Measurements from ENCODE around the gene LY6G5B. TPM values are rescaled to one million over a fixed set of nuclear protein-coding genes. Genes with fewer than 3 reads are reported as not detected.

The LY6G5B gene
- total and polyA plus RNA-seq, 2 donors (not counting 1 experiment from before 2014, with no cell fraction given): 2.0 to 2.8 TPM

GRCh38 chr6:31632279-31632946 is 37.4 kb upstream of the LY6G5B start:
- no peak overlapping the region for H3K4me3 ChIP-seq (replicated peaks in 1 of 4; ENCODE audit: control extremely low read depth in 1 of 4, insufficient read depth in 1 of 4, low read depth in 3 of 4, low read length in 4 of 4)
- H3K27me3 ChIP-seq (ENCODE audit: control insufficient read depth, insufficient read depth, low read length): no peaks in the 10 kb centered on the region
- no peak overlapping the region for H3K27ac ChIP-seq (ENCODE audit: insufficient read depth, low read length)
- H4K20me1 ChIP-seq (ENCODE audit: control insufficient read depth, extremely low read depth, insufficient read depth, low read length): no peaks in the 10 kb centered on the region
- H3K4me1 ChIP-seq (ENCODE audit: control insufficient read depth, extremely low read depth, insufficient read depth, low read length): peaks cover 2% of the 10 kb centered on the region
- H3K9me3 ChIP-seq (ENCODE audit: control insufficient read depth, insufficient read depth, low read depth, low read length): no peaks in the 10 kb centered on the region
- H3K79me2 ChIP-seq (ENCODE audit: control insufficient read depth, insufficient read depth, low read length): peaks cover 18% of the 10 kb centered on the region
- H3K36me3 ChIP-seq (ENCODE audit: control insufficient read depth, insufficient read depth, low read length): peaks cover 67% of the 10 kb centered on the region
- DNase-seq (ENCODE audit: low read depth in 2 of 2): no peak
- no peak overlapping the region for H2AFZ ChIP-seq (ENCODE audit: low read length)
- H3K9ac ChIP-seq (ENCODE audit: insufficient read depth, low read length): no peak overlapping the region
- H3K4me2 ChIP-seq (ENCODE audit: extremely low read depth, insufficient read depth, low read length): no peak overlapping the region
- no peak for TF ChIP-seq EZH2 (IDR thresholded peaks at IDR 0.05; ENCODE audit: low read length, missing control alignments)
- TF ChIP-seq CTCF (conservative IDR thresholded peaks at IDR 0.05 in 1 of 2, IDR thresholded peaks at IDR 0.05 in 1 of 2; ENCODE audit: low read depth in 1 of 2, low read length in 2 of 2): no peak

GRCh38 chr6:31633447-31633846 is 36.3 kb upstream of the LY6G5B start:
- Histone ChIP-seq H3K27ac (ENCODE audit: insufficient read depth, low read length) (no peak overlapping the region), H3K27me3 (ENCODE audit: control insufficient read depth, insufficient read depth, low read length) (no peaks in the 10 kb centered on the region), H3K36me3 (ENCODE audit: control insufficient read depth, insufficient read depth, low read length) (peaks cover 59% of the 10 kb centered on the region), H3K4me3 (replicated peaks in 1 of 4; ENCODE audit: control extremely low read depth in 1 of 4, insufficient read depth in 1 of 4, low read depth in 3 of 4, low read length in 4 of 4) (no peak overlapping the region), H3K4me2 (ENCODE audit: extremely low read depth, insufficient read depth, low read length) (no peak overlapping the region), H3K79me2 (ENCODE audit: control insufficient read depth, insufficient read depth, low read length) (peaks cover 11% of the 10 kb centered on the region), H2AFZ (ENCODE audit: low read length) (no peak overlapping the region), H4K20me1 (ENCODE audit: control insufficient read depth, extremely low read depth, insufficient read depth, low read length) (no peaks in the 10 kb centered on the region), H3K9me3 (ENCODE audit: control insufficient read depth, insufficient read depth, low read depth, low read length) (no peaks in the 10 kb centered on the region), H3K4me1 (ENCODE audit: control insufficient read depth, extremely low read depth, insufficient read depth, low read length) (peaks cover 2% of the 10 kb centered on the region), H3K9ac (ENCODE audit: insufficient read depth, low read length) (no peak overlapping the region)
- no peak for TF ChIP-seq EZH2 (IDR thresholded peaks at IDR 0.05; ENCODE audit: low read length, missing control alignments)
- no peak for TF ChIP-seq CTCF (conservative IDR thresholded peaks at IDR 0.05 in 1 of 2, IDR thresholded peaks at IDR 0.05 in 1 of 2; ENCODE audit: low read depth in 1 of 2, low read length in 2 of 2)
- no peak for DNase-seq (ENCODE audit: low read depth in 2 of 2)

GRCh38 chr6:31634131-31634530 is 35.6 kb upstream of the LY6G5B start:
- H3K4me2 ChIP-seq (ENCODE audit: extremely low read depth, insufficient read depth, low read length): no peak overlapping the region
- DNase-seq (ENCODE audit: low read depth in 2 of 2): no peak
- H3K27ac ChIP-seq (ENCODE audit: insufficient read depth, low read length): no peak overlapping the region
- no peak overlapping the region for H3K9ac ChIP-seq (ENCODE audit: insufficient read depth, low read length)
- H3K79me2 ChIP-seq (ENCODE audit: control insufficient read depth, insufficient read depth, low read length): peaks cover 11% of the 10 kb centered on the region
- peaks cover 2% of the 10 kb centered on the region for H3K4me1 ChIP-seq (ENCODE audit: control insufficient read depth, extremely low read depth, insufficient read depth, low read length)
- TF ChIP-seq EZH2 (IDR thresholded peaks at IDR 0.05; ENCODE audit: low read length, missing control alignments) (no peak), CTCF (conservative IDR thresholded peaks at IDR 0.05 in 1 of 2, IDR thresholded peaks at IDR 0.05 in 1 of 2; ENCODE audit: low read depth in 1 of 2, low read length in 2 of 2) (no peak)
- no peak overlapping the region for H3K4me3 ChIP-seq (replicated peaks in 1 of 4; ENCODE audit: control extremely low read depth in 1 of 4, insufficient read depth in 1 of 4, low read depth in 3 of 4, low read length in 4 of 4)
- no peaks in the 10 kb centered on the region for H3K27me3 ChIP-seq (ENCODE audit: control insufficient read depth, insufficient read depth, low read length)
- peaks cover 57% of the 10 kb centered on the region for H3K36me3 ChIP-seq (ENCODE audit: control insufficient read depth, insufficient read depth, low read length)
- H4K20me1 ChIP-seq (ENCODE audit: control insufficient read depth, extremely low read depth, insufficient read depth, low read length): no peaks in the 10 kb centered on the region
- H3K9me3 ChIP-seq (ENCODE audit: control insufficient read depth, insufficient read depth, low read depth, low read length): no peaks in the 10 kb centered on the region
- H2AFZ ChIP-seq (ENCODE audit: low read length): no peak overlapping the region
